ENCODE data around the gene RAB31. TPM values are rescaled to one million over a fixed set of nuclear protein-coding genes. Genes with fewer than 3 reads are reported as not detected.

The RAB31 gene
- total RNA-seq, 1 experiment from 2014 or later = 9.5 TPM

DNA sequence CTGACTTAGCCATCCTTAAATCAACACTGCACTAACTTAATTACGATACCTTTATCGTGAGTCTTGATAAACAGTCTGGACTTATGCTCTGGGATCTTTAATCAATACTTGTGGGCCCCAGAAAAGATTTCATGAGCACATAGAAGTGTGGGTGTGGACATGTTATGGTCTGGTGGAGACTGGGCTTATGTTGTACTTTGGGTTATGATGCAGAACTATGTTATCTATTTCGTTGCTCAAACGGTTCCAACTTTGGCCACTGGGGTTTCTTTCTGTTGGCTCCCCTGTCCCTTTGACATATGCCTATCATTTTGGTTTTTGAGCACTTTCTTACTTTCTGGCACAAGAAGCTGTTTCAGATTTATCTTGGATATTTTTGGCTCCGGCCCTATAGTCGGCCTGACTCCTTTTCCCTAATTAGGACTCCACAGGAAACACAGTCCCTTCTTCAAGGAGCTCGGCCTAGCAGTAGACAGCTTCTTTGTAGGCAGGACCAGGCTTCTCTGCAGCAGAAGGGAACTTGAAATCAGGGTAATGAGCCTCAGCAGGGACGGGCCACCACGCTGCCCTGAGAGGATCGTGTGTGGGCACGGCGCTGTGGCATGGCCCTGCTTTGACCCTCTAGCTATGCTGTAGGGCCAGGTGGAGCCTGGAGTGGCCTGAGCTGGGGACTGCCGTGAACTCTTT, 123.1 kb downstream of the RAB31 start:
- BruUV-seq (replicated peaks) = no TSS peak

DNA sequence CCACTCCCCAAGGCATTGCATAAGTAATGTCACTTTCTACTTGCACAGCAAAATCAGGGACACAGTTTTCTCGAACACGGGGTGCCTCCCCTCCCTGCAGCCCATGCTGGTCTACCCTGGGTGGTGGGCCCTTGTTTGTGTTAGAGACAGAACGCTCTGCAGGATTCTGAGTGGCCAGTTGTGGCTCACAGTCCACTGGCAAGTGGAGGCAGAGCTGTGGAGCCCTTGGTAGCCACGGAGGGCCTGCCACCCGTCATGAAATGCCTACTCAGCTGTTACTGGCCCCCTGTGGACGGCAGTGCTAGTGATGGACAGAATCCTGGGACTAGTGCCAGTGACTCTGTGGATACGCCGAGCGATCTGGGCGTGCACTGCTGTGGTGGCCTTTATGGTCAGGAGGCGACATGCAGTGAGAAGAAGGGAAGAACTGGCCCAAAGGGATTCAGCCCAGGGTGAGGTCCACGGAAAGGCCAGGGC, 123.7 kb downstream of the RAB31 start:
- Mint-ChIP-seq H3K27me3 (ENCODE audit: insufficient read depth, unreplicated experiment) (no peaks in the 10 kb centered on the region), H3K4me3 (ENCODE audit: unreplicated experiment) (no peak overlapping the region), H3K27ac (ENCODE audit: unreplicated experiment) (no peak overlapping the region), H3K4me1 (ENCODE audit: low read depth, unreplicated experiment) (peaks cover 10% of the 10 kb centered on the region), H3K36me3 (ENCODE audit: insufficient read depth, unreplicated experiment) (no peaks in the 10 kb centered on the region), H3K9me3 (ENCODE audit: unreplicated experiment) (no peaks in the 10 kb centered on the region)
- Histone ChIP-seq H3K4me1 (peaks cover 10% of the 10 kb centered on the region; the same call in 1 of the 2 replicates), H3K36me3 (ENCODE audit: control insufficient read depth, insufficient read depth, low read length) (no peaks in the 10 kb centered on the region), H3K4me3 (ENCODE audit: low read depth, low read length) (no peak overlapping the region), H3K9me3 (no peaks in the 10 kb centered on the region), H3K27me3 (replicated peaks; ENCODE audit: control insufficient read depth, insufficient read depth, low read length) (no peaks in the 10 kb centered on the region)
- no TSS peak for BruUV-seq (replicated peaks)
- POLR2A ChIA-PET = no interaction called here
- TF ChIP-seq, protein P1, sequence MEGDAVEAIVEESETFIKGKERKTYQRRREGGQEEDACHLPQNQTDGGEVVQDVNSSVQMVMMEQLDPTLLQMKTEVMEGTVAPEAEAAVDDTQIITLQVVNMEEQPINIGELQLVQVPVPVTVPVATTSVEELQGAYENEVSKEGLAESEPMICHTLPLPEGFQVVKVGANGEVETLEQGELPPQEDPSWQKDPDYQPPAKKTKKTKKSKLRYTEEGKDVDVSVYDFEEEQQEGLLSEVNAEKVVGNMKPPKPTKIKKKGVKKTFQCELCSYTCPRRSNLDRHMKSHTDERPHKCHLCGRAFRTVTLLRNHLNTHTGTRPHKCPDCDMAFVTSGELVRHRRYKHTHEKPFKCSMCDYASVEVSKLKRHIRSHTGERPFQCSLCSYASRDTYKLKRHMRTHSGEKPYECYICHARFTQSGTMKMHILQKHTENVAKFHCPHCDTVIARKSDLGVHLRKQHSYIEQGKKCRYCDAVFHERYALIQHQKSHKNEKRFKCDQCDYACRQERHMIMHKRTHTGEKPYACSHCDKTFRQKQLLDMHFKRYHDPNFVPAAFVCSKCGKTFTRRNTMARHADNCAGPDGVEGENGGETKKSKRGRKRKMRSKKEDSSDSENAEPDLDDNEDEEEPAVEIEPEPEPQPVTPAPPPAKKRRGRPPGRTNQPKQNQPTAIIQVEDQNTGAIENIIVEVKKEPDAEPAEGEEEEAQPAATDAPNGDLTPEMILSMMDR (IDR thresholded peaks at IDR 0.05; ENCODE audit: insufficient read depth in 1 of 2, low read depth in 1 of 2, low read length in 1 of 2, severe bottlenecking in 1 of 2, unreplicated experiment in 1 of 2) = no peak
- no peak for DNase-seq
- intact Hi-C loops (cut with micrococcal nuclease; ENCODE audit: unreplicated experiment) = no loop called here
- CTCF ChIA-PET = interaction anchor here (0.6 kb wide), 1 partner anchor 17 kb away, joined by 3 read pairs; no protein-coding TSS in a partner anchor

More for the DNA sequence above, 123.1 kb downstream of the RAB31 start:
- Mint-ChIP-seq H3K27me3 (ENCODE audit: insufficient read depth, unreplicated experiment) (no peaks in the 10 kb centered on the region), H3K27ac (ENCODE audit: unreplicated experiment) (no peak overlapping the region), H3K9me3 (ENCODE audit: unreplicated experiment) (no peaks in the 10 kb centered on the region), H3K4me3 (ENCODE audit: unreplicated experiment) (no peak overlapping the region), H3K36me3 (ENCODE audit: insufficient read depth, unreplicated experiment) (no peaks in the 10 kb centered on the region), H3K4me1 (ENCODE audit: low read depth, unreplicated experiment) (peaks cover 8% of the 10 kb centered on the region)
- no peak overlapping the region for H3K4me3 ChIP-seq (ENCODE audit: low read depth, low read length)
- H3K4me1 ChIP-seq = peaks cover 12% of the 10 kb centered on the region
- TF ChIP-seq, protein P1 (IDR thresholded peaks at IDR 0.05; ENCODE audit: insufficient read depth in 1 of 2, low read depth in 1 of 2, low read length in 1 of 2, severe bottlenecking in 1 of 2, unreplicated experiment in 1 of 2) = peak; percentile 16 to 27
- no peaks in the 10 kb centered on the region for H3K27me3 ChIP-seq (replicated peaks; ENCODE audit: control insufficient read depth, insufficient read depth, low read length)
- intact Hi-C loops (cut with micrococcal nuclease; ENCODE audit: unreplicated experiment) = no loop called here
- no peaks in the 10 kb centered on the region for H3K9me3 ChIP-seq
- CTCF ChIA-PET = interaction anchor here (0.6 kb wide), 1 partner anchor 17 kb away, joined by 3 read pairs; no protein-coding TSS in a partner anchor
- no peak for DNase-seq
- no peaks in the 10 kb centered on the region for H3K36me3 ChIP-seq (ENCODE audit: control insufficient read depth, insufficient read depth, low read length)
- POLR2A ChIA-PET = no interaction called here

DNA sequence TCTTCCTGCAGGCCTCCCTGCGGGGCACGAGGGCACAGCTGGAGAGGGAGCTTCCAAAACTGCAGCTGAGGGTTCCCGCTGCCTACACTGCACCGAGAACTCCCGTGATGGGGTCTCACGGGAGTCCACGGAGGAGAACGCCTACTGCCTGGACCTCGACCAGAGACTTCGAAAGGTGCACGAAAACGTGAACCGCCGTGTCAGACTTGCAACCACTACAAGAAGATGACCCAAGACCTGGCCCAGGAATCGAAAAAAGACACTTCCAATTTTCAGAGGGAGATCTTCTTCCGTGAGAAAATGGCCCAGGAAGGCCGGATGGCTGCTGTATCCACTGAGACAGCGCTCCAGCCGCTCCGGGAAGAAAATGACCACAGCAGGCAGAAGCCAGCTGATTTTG, 124.8 kb downstream of the RAB31 start:
- H3K36me3 ChIP-seq (ENCODE audit: control insufficient read depth, insufficient read depth, low read length) = no peaks in the 10 kb centered on the region
- POLR2A ChIA-PET = no interaction called here
- no peaks in the 10 kb centered on the region for H3K9me3 ChIP-seq
- Mint-ChIP-seq H3K27ac (ENCODE audit: unreplicated experiment) (no peak overlapping the region), H3K4me1 (ENCODE audit: low read depth, unreplicated experiment) (peaks cover 6% of the 10 kb centered on the region), H3K36me3 (ENCODE audit: insufficient read depth, unreplicated experiment) (no peaks in the 10 kb centered on the region), H3K4me3 (ENCODE audit: unreplicated experiment) (no peak overlapping the region), H3K27me3 (ENCODE audit: insufficient read depth, unreplicated experiment) (no peaks in the 10 kb centered on the region), H3K9me3 (ENCODE audit: unreplicated experiment) (no peaks in the 10 kb centered on the region)
- TF ChIP-seq, protein P1 (IDR thresholded peaks at IDR 0.05; ENCODE audit: insufficient read depth in 1 of 2, low read depth in 1 of 2, low read length in 1 of 2, severe bottlenecking in 1 of 2, unreplicated experiment in 1 of 2) = no peak
- H3K4me3 ChIP-seq (ENCODE audit: low read depth, low read length) = no peak overlapping the region
- H3K4me1 ChIP-seq = 0 out of 2 replicates have a peak, but pooled peaks cover 6% of the 10 kb centered on the region
- no TSS peak for BruUV-seq (replicated peaks)
- no peak for DNase-seq
- intact Hi-C loops (cut with micrococcal nuclease; ENCODE audit: unreplicated experiment) = no loop called here
- CTCF ChIA-PET = no interaction called here
- H3K27me3 ChIP-seq (replicated peaks; ENCODE audit: control insufficient read depth, insufficient read depth, low read length) = no peaks in the 10 kb centered on the region
